ENCODE results near the gene TFRC. TPM values are rescaled to one million over a fixed set of nuclear protein-coding genes. Genes with fewer than 3 reads are reported as not detected.

TFRC gene
- total RNA-seq, 1 donor from 2014 or later: 87.7 TPM

DNA sequence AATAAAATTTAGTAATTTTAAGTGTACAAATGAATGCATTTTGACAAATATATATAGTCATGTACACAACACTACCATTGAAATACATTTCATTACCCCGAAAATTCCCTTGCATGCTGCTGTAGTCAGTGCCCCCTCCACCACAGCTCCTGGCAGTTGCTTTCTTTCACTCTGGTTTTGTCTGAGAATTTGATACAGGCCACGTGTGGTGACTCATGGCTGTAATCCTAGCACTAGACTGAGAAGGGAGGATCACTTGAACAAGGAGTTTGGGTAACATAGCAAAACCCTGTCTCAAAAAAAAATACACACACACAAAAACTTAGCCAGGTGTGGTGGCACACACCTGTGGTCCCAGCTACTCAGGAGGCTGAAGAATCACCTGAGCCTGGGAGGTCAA lies 65.4 kb downstream of the TFRC start:
- Histone ChIP-seq H3F3A (ENCODE audit: low read depth) (no peaks in the 10 kb centered on the region), H3K9ac (no peak overlapping the region), H3K4me2 (no peak overlapping the region), H3K4me1 (no peaks in the 10 kb centered on the region), H4K20me1 (ENCODE audit: low read depth) (no peaks in the 10 kb centered on the region), H3K36me3 (no peaks in the 10 kb centered on the region), H3K27me3 (no peaks in the 10 kb centered on the region), H3K9me3 (ENCODE audit: low read depth) (no peaks in the 10 kb centered on the region), H3K79me2 (ENCODE audit: low read depth) (no peaks in the 10 kb centered on the region), H3K4me3 (no peak overlapping the region), H3K27ac (no peak overlapping the region), H2AFZ (replicated peaks) (no peak overlapping the region)
- Mint-ChIP-seq H3K4me3 (no peak overlapping the region), H3K4me1 (peaks cover 11% of the 10 kb centered on the region), H3K9me3 (peaks cover 3% of the 10 kb centered on the region), H3K36me3 (no peaks in the 10 kb centered on the region), H3K27ac (no peak overlapping the region), H3K27me3 (ENCODE audit: insufficient read depth, low read depth) (peaks cover 5% of the 10 kb centered on the region)
- TF ChIP-seq EZH2phosphoT487 (IDR thresholded peaks at IDR 0.05) (no peak), EZH2 (IDR thresholded peaks at IDR 0.05) (no peak)
- TF ChIP-seq, protein P1, sequence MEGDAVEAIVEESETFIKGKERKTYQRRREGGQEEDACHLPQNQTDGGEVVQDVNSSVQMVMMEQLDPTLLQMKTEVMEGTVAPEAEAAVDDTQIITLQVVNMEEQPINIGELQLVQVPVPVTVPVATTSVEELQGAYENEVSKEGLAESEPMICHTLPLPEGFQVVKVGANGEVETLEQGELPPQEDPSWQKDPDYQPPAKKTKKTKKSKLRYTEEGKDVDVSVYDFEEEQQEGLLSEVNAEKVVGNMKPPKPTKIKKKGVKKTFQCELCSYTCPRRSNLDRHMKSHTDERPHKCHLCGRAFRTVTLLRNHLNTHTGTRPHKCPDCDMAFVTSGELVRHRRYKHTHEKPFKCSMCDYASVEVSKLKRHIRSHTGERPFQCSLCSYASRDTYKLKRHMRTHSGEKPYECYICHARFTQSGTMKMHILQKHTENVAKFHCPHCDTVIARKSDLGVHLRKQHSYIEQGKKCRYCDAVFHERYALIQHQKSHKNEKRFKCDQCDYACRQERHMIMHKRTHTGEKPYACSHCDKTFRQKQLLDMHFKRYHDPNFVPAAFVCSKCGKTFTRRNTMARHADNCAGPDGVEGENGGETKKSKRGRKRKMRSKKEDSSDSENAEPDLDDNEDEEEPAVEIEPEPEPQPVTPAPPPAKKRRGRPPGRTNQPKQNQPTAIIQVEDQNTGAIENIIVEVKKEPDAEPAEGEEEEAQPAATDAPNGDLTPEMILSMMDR (IDR thresholded peaks at IDR 0.05): no peak
- DNase-seq (ENCODE audit: low spot score): no peak

DNA sequence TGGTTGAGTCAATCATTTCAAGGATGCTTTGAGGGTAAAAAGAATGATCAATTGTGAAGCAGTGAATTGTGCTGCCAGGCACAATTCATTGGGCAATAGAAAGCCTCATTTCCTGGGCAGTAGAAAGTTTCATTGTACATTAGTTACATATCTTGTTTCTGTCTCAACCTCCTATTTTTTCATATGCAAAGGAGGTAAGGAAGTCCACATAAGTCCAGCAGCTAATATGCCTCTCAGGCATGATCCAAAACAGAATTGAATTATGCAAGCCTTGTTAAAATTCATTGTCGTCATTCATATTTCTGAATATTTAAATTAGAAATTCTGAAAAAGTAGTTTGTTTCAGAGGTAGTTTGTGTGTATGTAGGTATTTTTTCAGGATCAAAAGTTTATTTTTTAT lies 65.8 kb downstream of the TFRC start:
- Histone ChIP-seq H3K4me3 (no peak overlapping the region), H3K79me2 (ENCODE audit: low read depth) (no peaks in the 10 kb centered on the region), H3K4me2 (no peak overlapping the region), H3K4me1 (no peaks in the 10 kb centered on the region), H3K36me3 (no peaks in the 10 kb centered on the region), H3K9me3 (ENCODE audit: low read depth) (no peaks in the 10 kb centered on the region), H3F3A (ENCODE audit: low read depth) (no peaks in the 10 kb centered on the region), H4K20me1 (ENCODE audit: low read depth) (no peaks in the 10 kb centered on the region), H3K27me3 (no peaks in the 10 kb centered on the region), H2AFZ (replicated peaks) (no peak overlapping the region), H3K27ac (no peak overlapping the region), H3K9ac (no peak overlapping the region)
- H3K9me3 Mint-ChIP-seq: no peaks in the 10 kb centered on the region
- TF ChIP-seq EZH2 (IDR thresholded peaks at IDR 0.05) (no peak), EZH2phosphoT487 (IDR thresholded peaks at IDR 0.05) (no peak)
- TF ChIP-seq, protein P1 (IDR thresholded peaks at IDR 0.05): no peak
- H3K36me3 Mint-ChIP-seq: no peaks in the 10 kb centered on the region
- H3K27ac Mint-ChIP-seq: no peak overlapping the region
- peaks cover 5% of the 10 kb centered on the region for H3K27me3 Mint-ChIP-seq (ENCODE audit: insufficient read depth, low read depth)
- H3K4me1 Mint-ChIP-seq: peaks cover 11% of the 10 kb centered on the region
- no peak for DNase-seq (ENCODE audit: low spot score)
- H3K4me3 Mint-ChIP-seq: no peak overlapping the region

DNA sequence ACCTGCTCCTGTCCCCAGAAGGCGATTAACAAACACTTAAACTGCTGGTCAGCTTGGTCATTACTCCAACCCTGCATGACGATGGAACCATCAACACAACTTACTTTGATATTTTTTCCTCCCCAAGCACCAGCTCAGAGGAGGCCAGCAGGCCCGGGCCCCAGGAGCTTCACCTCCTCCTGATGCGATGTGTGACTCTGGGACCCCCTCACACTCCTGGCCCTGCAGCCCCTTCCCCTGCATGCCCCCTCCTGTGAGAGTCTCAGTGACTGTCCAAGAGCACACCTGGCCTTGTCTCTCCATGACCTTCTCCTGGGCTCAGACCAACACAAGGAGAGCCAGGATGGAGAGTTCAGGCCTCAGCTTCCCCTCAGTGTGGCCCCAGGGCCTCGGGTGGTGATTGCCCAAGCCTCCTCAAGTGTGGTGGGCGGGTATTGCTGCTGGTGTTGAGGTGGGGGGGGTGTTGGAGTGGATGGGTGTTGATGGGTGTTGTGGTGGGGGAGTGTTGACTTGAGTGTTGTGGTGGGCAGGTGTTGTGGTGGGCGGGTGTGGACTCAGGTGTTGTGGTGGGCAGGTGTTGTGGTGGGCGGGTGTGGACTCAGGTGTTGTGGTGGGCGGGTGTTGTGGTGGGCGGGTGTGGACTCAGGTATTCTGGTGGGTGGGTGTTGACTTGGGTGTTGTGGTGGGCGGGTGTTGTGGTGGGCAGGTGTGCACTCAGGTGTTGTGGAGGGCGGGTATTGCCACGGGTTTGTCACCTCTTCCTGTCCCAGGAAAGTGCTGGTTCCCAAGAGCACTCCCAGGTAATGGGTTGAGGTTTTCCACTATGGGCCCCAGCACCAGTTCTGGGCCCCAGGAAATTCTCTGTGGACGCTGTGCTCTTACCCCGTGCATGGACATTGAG lies 68.1 kb downstream of the TFRC start:
- no peak overlapping the region for H3K4me2 ChIP-seq
- Mint-ChIP-seq H3K9me3 (peaks cover 5% of the 10 kb centered on the region), H3K27ac (no peak overlapping the region), H3K27me3 (ENCODE audit: insufficient read depth, low read depth) (peaks cover 5% of the 10 kb centered on the region), H3K4me1 (peaks cover 4% of the 10 kb centered on the region), H3K36me3 (no peaks in the 10 kb centered on the region), H3K4me3 (no peak overlapping the region)
- H3K9me3 ChIP-seq (ENCODE audit: low read depth): no peaks in the 10 kb centered on the region
- H3K27ac ChIP-seq: no peak overlapping the region
- no peaks in the 10 kb centered on the region for H3K27me3 ChIP-seq
- H4K20me1 ChIP-seq (ENCODE audit: low read depth): no peaks in the 10 kb centered on the region
- H3K36me3 ChIP-seq: no peaks in the 10 kb centered on the region
- no peak overlapping the region for H3K9ac ChIP-seq
- no peak overlapping the region for H3K4me3 ChIP-seq
- no peaks in the 10 kb centered on the region for H3F3A ChIP-seq (ENCODE audit: low read depth)
- no peaks in the 10 kb centered on the region for H3K4me1 ChIP-seq
- H3K79me2 ChIP-seq (ENCODE audit: low read depth): no peaks in the 10 kb centered on the region
- no peak for DNase-seq (ENCODE audit: low spot score)
- H2AFZ ChIP-seq (replicated peaks): no peak overlapping the region
- TF ChIP-seq, protein P1 (IDR thresholded peaks at IDR 0.05): no peak
